Tibial nerve (tissue), 4 donors: ENCODE data around the gene ADCY10. TPM values are rescaled to one million over a fixed set of nuclear protein-coding genes. Genes with fewer than 3 reads are reported as not detected.

Experiments used
- DNase-seq, 2 donors: peaks; one replicate each; pipeline ENCODE4 v3.0.0-alpha.2; 2019; ENCODE audit warnings: low spot score in 2 of 2
- H3K27ac ChIP-seq, 4 donors: fragments of 200-600 bp; sonication (generic) in 3 of 4; one replicate each; pipeline ENCODE4 v1.5.1; 2017 to 2019; ENCODE audit warnings: mild to moderate bottlenecking in 1 of 4
- H3K27me3 ChIP-seq, 2 donors: fragments of 200-600 bp; sonication (generic) in 1 of 2; one replicate each; pipeline versions ENCODE4 v1.5.1 to v1.6.0; 2017 to 2019
- H3K36me3 ChIP-seq, 3 donors: fragments of 200-600 bp; sonication (generic); one replicate each; pipeline ENCODE4 v1.5.1; 2018 to 2019
- H3K4me1 ChIP-seq, 4 donors: fragments of 200-600 bp; sonication (generic) in 3 of 4; one replicate each; pipeline ENCODE4 v1.5.1; 2017 to 2019
- H3K4me3 ChIP-seq, 4 donors: fragments of 200-600 bp; sonication (generic) in 3 of 4; one replicate each; pipeline ENCODE4 v1.5.1; 2017 to 2019; ENCODE audit warnings: mild to moderate bottlenecking in 1 of 4, moderate library complexity in 1 of 4
- H3K9me3 ChIP-seq, 4 donors: fragments of 200-600 bp; sonication (generic) in 3 of 4; one replicate each; pipeline ENCODE4 v1.5.1; 2017 to 2019
- CTCF ChIP-seq, 5 experiments: fragments of 200-600 bp in 3 of 5; fragments of 450-650 bp in 2 of 5; sonication (generic) in 3 of 5; IDR thresholded peaks; one replicate each; pipeline ENCODE4 v1.5.1; 2016 to 2019; ENCODE audit warnings: antibody characterized with exemption in 5 of 5, mild to moderate bottlenecking in 3 of 5, moderate library complexity in 2 of 5
- EP300 ChIP-seq, 2 donors: sonication (generic); formaldehyde crosslinking; IDR thresholded peaks; one replicate each; pipeline ENCODE4 v1.6.1; 2017; ENCODE audit warnings: antibody characterized with exemption in 2 of 2, mild to moderate bottlenecking in 1 of 2
- POLR2A ChIP-seq, 2 donors: fragments of 450-650 bp; IDR thresholded peaks; one replicate each; pipeline ENCODE4 v1.6.1; 2017; ENCODE audit warnings: antibody characterized with exemption in 2 of 2, mild to moderate bottlenecking in 2 of 2, moderate library complexity in 2 of 2
- WGBS, 2 donors: methylation state at CpG; one replicate each; pipeline ENCODE4 v1.1.5; 2018; 5-methylcytosine and 5-hydroxymethylcytosine counted together
- total RNA-seq, 4 donors: library from RNA; depleted of rRNA; stranded (reverse); fragments of >200 nt; gene quantifications; one replicate each; pipeline ENCODE4 v1.1.0, GENCODE V29; 2016

The ADCY10 gene
- total RNA-seq, 4 donors from 2014 or later = not detected

GRCh38 chr1:167805041-167805556 is 108.8 kb downstream of the ADCY10 start:
- Histone ChIP-seq H3K4me1 (peaks cover 0 to 7% (median 0%) of the 10 kb centered on the region in 4 donors), H3K27ac (no peak overlapping the region), H3K36me3 (no peaks in the 10 kb centered on the region), H3K27me3 (no peaks in the 10 kb centered on the region), H3K9me3 (no peaks in the 10 kb centered on the region), H3K4me3 (no peak overlapping the region)
- WGBS, 2 donors = 66 to 70% methylated on average over 4 of the region's 4 CpGs
- DNase-seq = no peak
- TF ChIP-seq CTCF (IDR thresholded peaks at IDR 0.05) (no peak), EP300 (IDR thresholded peaks at IDR 0.05) (no peak), POLR2A (IDR thresholded peaks at IDR 0.05) (no peak)

DNA sequence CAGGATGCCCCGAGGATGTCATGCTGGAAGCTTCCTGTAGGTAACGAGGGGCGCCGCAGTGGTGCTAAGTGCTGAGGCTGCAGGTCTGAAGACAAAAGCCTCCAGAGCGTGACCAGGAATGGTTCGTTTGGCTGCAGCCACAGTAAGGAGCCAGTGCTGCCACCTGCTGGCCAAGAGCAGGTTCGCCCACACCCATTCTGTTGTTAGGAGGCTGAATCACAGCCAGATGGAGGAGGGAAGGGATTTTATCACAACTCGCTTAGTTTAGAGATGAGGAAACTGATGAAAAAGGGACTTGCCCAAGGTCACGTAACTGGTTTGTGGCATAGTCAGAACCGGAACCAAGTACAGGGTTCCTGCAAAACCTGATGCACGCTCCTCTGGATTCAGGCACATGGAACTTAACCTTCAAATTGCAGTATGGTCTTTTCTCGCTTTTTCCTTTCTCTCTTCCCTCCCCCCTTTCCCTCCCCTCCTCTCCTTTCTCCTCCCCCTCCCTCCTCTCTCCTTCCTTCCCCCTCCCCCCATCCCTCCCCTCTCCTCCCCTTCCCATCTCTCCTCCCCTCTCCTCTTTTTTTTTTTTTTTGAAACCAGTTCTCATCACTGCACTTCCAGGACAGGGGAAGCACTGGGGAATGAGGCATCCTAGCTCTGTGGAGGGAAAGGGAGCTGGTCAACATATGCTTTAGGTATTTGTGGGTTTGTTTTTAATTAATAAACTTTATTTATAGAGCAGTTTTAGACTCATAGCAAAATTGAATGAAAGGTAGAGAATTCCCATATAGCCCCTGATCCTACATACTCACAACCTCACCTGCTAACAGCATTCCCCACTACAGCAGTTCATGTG is 110.4 kb downstream of the ADCY10 start:
- Histone ChIP-seq H3K9me3 (no peaks in the 10 kb centered on the region), H3K27ac (no peak overlapping the region), H3K36me3 (no peaks in the 10 kb centered on the region), H3K4me1 (peaks cover 0 to 8% (median 0%) of the 10 kb centered on the region in 4 donors), H3K27me3 (no peaks in the 10 kb centered on the region), H3K4me3 (no peak overlapping the region)
- 20 to 26% methylated on average over 10 to 12 of the region's 12 CpGs for WGBS, 2 donors
- TF ChIP-seq EP300 (IDR thresholded peaks at IDR 0.05) (peak in 1 of 2 donors; percentile 78), POLR2A (IDR thresholded peaks at IDR 0.05) (no peak), CTCF (IDR thresholded peaks at IDR 0.05) (peak; percentile 77 to 91 (median 89))
- DNase-seq = peak; percentile 85 to 95

GRCh38 chr1:167802235-167802634 is 111.7 kb downstream of the ADCY10 start:
- no peaks in the 10 kb centered on the region for H3K9me3 ChIP-seq
- H3K36me3 ChIP-seq = no peaks in the 10 kb centered on the region
- H3K4me1 ChIP-seq = peaks cover 0 to 22% (median 5%) of the 10 kb centered on the region in 4 donors
- no peak overlapping the region for H3K4me3 ChIP-seq
- TF ChIP-seq POLR2A (IDR thresholded peaks at IDR 0.05) (no peak), CTCF (IDR thresholded peaks at IDR 0.05) (no peak), EP300 (IDR thresholded peaks at IDR 0.05) (no peak)
- H3K27ac ChIP-seq = no peak overlapping the region
- no peak for DNase-seq
- no peaks in the 10 kb centered on the region for H3K27me3 ChIP-seq
- 94 to 97% methylated on average over 4 of the region's 4 CpGs for WGBS, 2 donors

GRCh38 chr1:167800251-167800650 is 113.7 kb downstream of the ADCY10 start:
- Histone ChIP-seq H3K9me3 (no peaks in the 10 kb centered on the region), H3K36me3 (no peaks in the 10 kb centered on the region), H3K4me1 (peaks cover 0 to 40% (median 5%) of the 10 kb centered on the region in 4 donors), H3K4me3 (no peak overlapping the region), H3K27ac (no peak overlapping the region), H3K27me3 (no peaks in the 10 kb centered on the region)
- TF ChIP-seq EP300 (IDR thresholded peaks at IDR 0.05) = no peak
- no peak for DNase-seq
- 45 to 60% methylated on average over 3 of the region's 3 CpGs for WGBS, 2 donors

DNA sequence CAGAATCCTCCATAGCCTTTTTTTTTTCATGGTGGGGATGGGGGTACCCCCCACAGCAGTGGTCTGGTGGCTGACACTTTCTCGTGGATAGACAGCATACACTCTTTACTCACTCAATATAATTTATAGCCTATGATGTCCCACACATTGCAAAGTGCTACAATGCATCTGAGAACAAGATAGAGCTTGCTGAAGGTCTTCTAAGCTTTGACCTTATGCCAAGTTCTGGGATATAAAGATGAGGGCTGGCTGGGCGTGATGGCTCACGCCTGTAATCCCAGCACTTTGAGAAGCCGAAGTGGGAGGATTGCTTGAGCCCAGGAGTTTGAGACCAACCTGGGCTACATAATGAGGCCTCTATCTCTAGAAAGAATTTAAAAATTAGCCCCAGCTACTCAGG is 114.2 kb downstream of the ADCY10 start:
- H3K9me3 ChIP-seq = no peaks in the 10 kb centered on the region
- H3K27ac ChIP-seq = no peak overlapping the region
- no peak overlapping the region for H3K4me3 ChIP-seq
- DNase-seq = no peak
- H3K27me3 ChIP-seq = no peaks in the 10 kb centered on the region
- H3K36me3 ChIP-seq = no peaks in the 10 kb centered on the region
- TF ChIP-seq CTCF (IDR thresholded peaks at IDR 0.05) = no peak
- TF ChIP-seq POLR2A (IDR thresholded peaks at IDR 0.05) = no peak
- TF ChIP-seq EP300 (IDR thresholded peaks at IDR 0.05) = no peak
- peaks cover 0 to 45% (median 5%) of the 10 kb centered on the region in 4 donors for H3K4me1 ChIP-seq
- WGBS, 2 donors = 56 to 73% methylated on average over 4 of the region's 4 CpGs
